NT2/D1 (cell line): ENCODE data around the gene DIAPH3.

ENCODE experiments used
- DNase-seq: peaks from one replicate; pipeline ENCODE4 v3.0.0-alpha.2; 2011; ENCODE audit warnings: low read depth, low spot score
- H3K27me3 ChIP-seq: 2 replicates; pipeline ENCODE4 v1.6.0; 2011; ENCODE audit warnings: mild to moderate bottlenecking; ENCODE audit not compliant: insufficient read length, insufficient read depth
- H3K36me3 ChIP-seq: 2 replicates; pipeline ENCODE4 v1.6.1; 2011; ENCODE audit warnings: mild to moderate bottlenecking, low read length, mixed read lengths; ENCODE audit not compliant: insufficient read depth, insufficient read length
- H3K4me1 ChIP-seq: 2 replicates; pipeline ENCODE4 v1.5.1; 2011; ENCODE audit not compliant: insufficient read depth, insufficient read length
- H3K4me3 ChIP-seq: 2 replicates; pipeline ENCODE4 v1.5.1; 2011; ENCODE audit warnings: low read depth; ENCODE audit not compliant: insufficient read length
- H3K9ac ChIP-seq: 2 replicates; pipeline ENCODE4 v1.6.0; 2011; ENCODE audit warnings: low read depth; ENCODE audit not compliant: insufficient read length
- H3K9me3 ChIP-seq: 2 replicates; pipeline ENCODE4 v1.5.1; 2011; ENCODE audit warnings: mild to moderate bottlenecking, low read length; ENCODE audit not compliant: insufficient read depth
- SUZ12 ChIP-seq: IDR thresholded peaks from 2 replicates; pipeline ENCODE4 v1.6.1; 2011; ENCODE audit not compliant: insufficient read length, insufficient read depth; ENCODE audit errors: extremely low read depth
- YY1 ChIP-seq: IDR thresholded peaks from 2 replicates; pipeline ENCODE4 v1.6.1; 2011; ENCODE audit not compliant: insufficient read length, insufficient read depth
- ZNF274 ChIP-seq: IDR thresholded peaks from 2 replicates; pipeline ENCODE4 v1.6.1; 2011; ENCODE audit warnings: mild to moderate bottlenecking, low read depth, low read length

The DIAPH3 gene

GRCh38 chr13:59776924-59777690 is 386.6 kb downstream of the DIAPH3 start:
- no peak overlapping the region for H3K4me3 ChIP-seq
- no peaks in the 10 kb centered on the region for H3K36me3 ChIP-seq
- H3K4me1 ChIP-seq: no peaks in the 10 kb centered on the region
- H3K27me3 ChIP-seq: no peaks in the 10 kb centered on the region
- TF ChIP-seq SUZ12 (no peak), ZNF274 (no peak), YY1 (no peak)
- no peaks in the 10 kb centered on the region for H3K9me3 ChIP-seq
- DNase-seq: no peak
- H3K9ac ChIP-seq: no peak overlapping the region

GRCh38 chr13:59774491-59774971 is 389.2 kb downstream of the DIAPH3 start:
- TF ChIP-seq ZNF274: no peak
- no peak for TF ChIP-seq YY1
- no peak for TF ChIP-seq SUZ12
- no peak for DNase-seq
- Histone ChIP-seq H3K36me3 (no peaks in the 10 kb centered on the region), H3K9me3 (no peaks in the 10 kb centered on the region), H3K4me1 (no peaks in the 10 kb centered on the region), H3K4me3 (no peak overlapping the region), H3K27me3 (no peaks in the 10 kb centered on the region), H3K9ac (no peak overlapping the region)

- Histone ChIP-seq H3K4me1 (no peaks in the 10 kb centered on the region), H3K9me3 (no peaks in the 10 kb centered on the region), H3K9ac (no peak overlapping the region), H3K27me3 (no peaks in the 10 kb centered on the region), H3K36me3 (no peaks in the 10 kb centered on the region), H3K4me3 (no peak overlapping the region)
- TF ChIP-seq SUZ12 (no peak), ZNF274 (no peak), YY1 (no peak)
- DNase-seq: no peak
Measured at GRCh38 chr13:59771272-59771671, 392.5 kb downstream of the DIAPH3 start.

GRCh38 chr13:59770451-59770850 is 393.3 kb downstream of the DIAPH3 start:
- H3K9ac ChIP-seq: no peak overlapping the region
- no peaks in the 10 kb centered on the region for H3K27me3 ChIP-seq
- TF ChIP-seq SUZ12 (no peak), ZNF274 (no peak), YY1 (no peak)
- no peak overlapping the region for H3K4me3 ChIP-seq
- no peak for DNase-seq
- H3K9me3 ChIP-seq: no peaks in the 10 kb centered on the region
- H3K36me3 ChIP-seq: no peaks in the 10 kb centered on the region
- no peaks in the 10 kb centered on the region for H3K4me1 ChIP-seq

GRCh38 chr13:59766236-59766635 is 397.5 kb downstream of the DIAPH3 start:
- no peaks in the 10 kb centered on the region for H3K27me3 ChIP-seq
- no peaks in the 10 kb centered on the region for H3K9me3 ChIP-seq
- no peaks in the 10 kb centered on the region for H3K4me1 ChIP-seq
- no peak for DNase-seq
- no peak overlapping the region for H3K4me3 ChIP-seq
- H3K36me3 ChIP-seq: no peaks in the 10 kb centered on the region
- TF ChIP-seq ZNF274: no peak
- no peak for TF ChIP-seq SUZ12
- no peak for TF ChIP-seq YY1
- no peak overlapping the region for H3K9ac ChIP-seq

GRCh38 chr13:59755632-59756290 is 408.0 kb downstream of the DIAPH3 start:
- no peaks in the 10 kb centered on the region for H3K36me3 ChIP-seq
- no peaks in the 10 kb centered on the region for H3K4me1 ChIP-seq
- TF ChIP-seq SUZ12 (no peak), ZNF274 (no peak), YY1 (no peak)
- no peaks in the 10 kb centered on the region for H3K9me3 ChIP-seq
- H3K9ac ChIP-seq: no peak overlapping the region
- no peaks in the 10 kb centered on the region for H3K27me3 ChIP-seq
- no peak for DNase-seq
- H3K4me3 ChIP-seq: no peak overlapping the region

GRCh38 chr13:59754411-59754810 is 409.3 kb downstream of the DIAPH3 start:
- no peak for TF ChIP-seq ZNF274
- TF ChIP-seq YY1: no peak
- no peak for TF ChIP-seq SUZ12
- H3K4me1 ChIP-seq: no peaks in the 10 kb centered on the region
- H3K27me3 ChIP-seq: no peaks in the 10 kb centered on the region
- DNase-seq: no peak
- H3K36me3 ChIP-seq: no peaks in the 10 kb centered on the region
- H3K9ac ChIP-seq: no peak overlapping the region
- no peaks in the 10 kb centered on the region for H3K9me3 ChIP-seq
- H3K4me3 ChIP-seq: no peak overlapping the region

GRCh38 chr13:59750860-59751259 is 412.9 kb downstream of the DIAPH3 start:
- Histone ChIP-seq H3K9ac (no peak overlapping the region), H3K27me3 (no peaks in the 10 kb centered on the region), H3K36me3 (no peaks in the 10 kb centered on the region), H3K9me3 (no peaks in the 10 kb centered on the region), H3K4me1 (no peaks in the 10 kb centered on the region), H3K4me3 (no peak overlapping the region)
- no peak for TF ChIP-seq YY1
- no peak for TF ChIP-seq SUZ12
- no peak for TF ChIP-seq ZNF274
- DNase-seq: peak; percentile 60
